ENCODE data around the gene NUDT13. TPM values are rescaled to one million over a fixed set of nuclear protein-coding genes. Genes with fewer than 3 reads are reported as not detected.

NUDT13 gene
- total RNA-seq, 2 donors from 2014 or later = 0.97 to 1.6 TPM

- no peaks in the 10 kb centered on the region for H3K36me3 ChIP-seq
- no peaks in the 10 kb centered on the region for H3K27me3 ChIP-seq (replicated peaks; ENCODE audit: insufficient read depth)
- WGBS = under 1% methylated on average over 47 of the region's 49 CpGs
- DNase-seq (ENCODE audit: low spot score) = peak; percentile 91
- intact Hi-C loops (cut with DNase I) = loop anchor here (5.0 kb wide), 2 partner anchors 71 to 84 kb away; partner anchors contain the start of genes MRPS16 and P4HA1
- peak within 1 kb of the TSS; percentile 75 to 86 for H3K4me3 ChIP-seq
- peak within 1 kb of the TSS; percentile 93 to 95 for H3K27ac ChIP-seq
- TF ChIP-seq POLR2A (IDR thresholded peaks at IDR 0.05) (peak; percentile 94), POLR2AphosphoS5 (IDR thresholded peaks at IDR 0.05) (peak; percentile 100), CTCF (IDR thresholded peaks at IDR 0.05) (peak in 3 of 4 experiments; percentile 19 to 59 (median 56))
- peaks cover 11% of the 10 kb centered on the region for H3K4me1 ChIP-seq (replicated peaks)
- no peaks in the 10 kb centered on the region for H3K9me3 ChIP-seq
Measured at GRCh38 chr10:73167783-73168464, 57.7 kb downstream of the NUDT13 start, which contains the start of the genes ECD and FAM149B1. Gene ECD (minus strand): TSS chr10:73168008. CDS start chr10:73163937, 4,071 bp downstream. Gene FAM149B1 (plus strand): TSS chr10:73168119. CDS start chr10:73168340, 221 bp downstream.

- peak overlapping the region; percentile 93 to 95 for H3K27ac ChIP-seq
- no peaks in the 10 kb centered on the region for H3K9me3 ChIP-seq
- peaks cover 11% of the 10 kb centered on the region for H3K4me1 ChIP-seq (replicated peaks)
- no peak for DNase-seq (ENCODE audit: low spot score)
- H3K36me3 ChIP-seq = no peaks in the 10 kb centered on the region
- H3K27me3 ChIP-seq (replicated peaks; ENCODE audit: insufficient read depth) = no peaks in the 10 kb centered on the region
- intact Hi-C loops (cut with DNase I) = loop anchor here (5.0 kb wide), 2 partner anchors 71 to 84 kb away; partner anchors contain the start of genes MRPS16 and P4HA1
- peak overlapping the region; percentile 75 to 86 for H3K4me3 ChIP-seq
- TF ChIP-seq POLR2AphosphoS5 (IDR thresholded peaks at IDR 0.05) (no peak), POLR2A (IDR thresholded peaks at IDR 0.05) (no peak), CTCF (IDR thresholded peaks at IDR 0.05) (no peak)
- under 1% methylated on average over 6 of the region's 6 CpGs for WGBS
Measured at GRCh38 chr10:73168465-73168803, 58.2 kb downstream of the NUDT13 start.

GRCh38 chr10:73169320-73169719 lies 59.1 kb downstream of the NUDT13 start:
- H3K4me3 ChIP-seq = no peak overlapping the region
- DNase-seq (ENCODE audit: low spot score) = no peak
- peaks cover 11% of the 10 kb centered on the region for H3K4me1 ChIP-seq (replicated peaks)
- no peaks in the 10 kb centered on the region for H3K27me3 ChIP-seq (replicated peaks; ENCODE audit: insufficient read depth)
- WGBS = 94% methylated on average over 3 of the region's 3 CpGs
- TF ChIP-seq POLR2AphosphoS5 (IDR thresholded peaks at IDR 0.05) (no peak), POLR2A (IDR thresholded peaks at IDR 0.05) (no peak), CTCF (IDR thresholded peaks at IDR 0.05) (no peak)
- no peaks in the 10 kb centered on the region for H3K36me3 ChIP-seq
- H3K27ac ChIP-seq = no peak overlapping the region
- no peaks in the 10 kb centered on the region for H3K9me3 ChIP-seq
- intact Hi-C loops (cut with DNase I) = loop anchor here (5.0 kb wide), 2 partner anchors 72 to 83 kb away; partner anchors contain the start of genes MRPS16 and P4HA1

- intact Hi-C loops (cut with DNase I) = no loop called here
Measured at GRCh38 chr10:73172867-73173266, 62.6 kb downstream of the NUDT13 start.

More at GRCh38 chr10:73172867-73173266, 62.6 kb downstream of the NUDT13 start:
- Histone ChIP-seq H3K27me3 (replicated peaks; ENCODE audit: insufficient read depth) (no peaks in the 10 kb centered on the region), H3K36me3 (no peaks in the 10 kb centered on the region), H3K9me3 (no peaks in the 10 kb centered on the region), H3K4me3 (no peak overlapping the region), H3K4me1 (replicated peaks) (peaks cover 3% of the 10 kb centered on the region), H3K27ac (no peak overlapping the region)
- no peak for DNase-seq (ENCODE audit: low spot score)
- TF ChIP-seq POLR2AphosphoS5 (IDR thresholded peaks at IDR 0.05) (no peak), CTCF (IDR thresholded peaks at IDR 0.05) (no peak), POLR2A (IDR thresholded peaks at IDR 0.05) (no peak)
